ES-I3 (cell line): ENCODE data around the gene AEBP1.

Experiments
- H3K36me3 ChIP-seq: 2 replicates; pipeline ENCODE4 v1.6.1; 2013; ENCODE audit warnings: mild to moderate bottlenecking, low read length, control low read depth, moderate library complexity; ENCODE audit not compliant: insufficient read depth
- H3K4me1 ChIP-seq: 2 replicates; pipeline ENCODE4 v1.6.1; 2013; ENCODE audit warnings: mild to moderate bottlenecking, control low read depth, low read length; ENCODE audit not compliant: insufficient read depth
- H3K9ac ChIP-seq: 2 replicates; pipeline ENCODE4 v1.6.1; 2013; ENCODE audit warnings: low read depth, mild to moderate bottlenecking, low read length, moderate library complexity
- H3K9me3 ChIP-seq: 2 replicates; pipeline ENCODE4 v1.6.1; 2013; ENCODE audit warnings: mild to moderate bottlenecking, low read length, moderate library complexity; ENCODE audit not compliant: control insufficient read depth, insufficient read depth

AEBP1 gene

DNA sequence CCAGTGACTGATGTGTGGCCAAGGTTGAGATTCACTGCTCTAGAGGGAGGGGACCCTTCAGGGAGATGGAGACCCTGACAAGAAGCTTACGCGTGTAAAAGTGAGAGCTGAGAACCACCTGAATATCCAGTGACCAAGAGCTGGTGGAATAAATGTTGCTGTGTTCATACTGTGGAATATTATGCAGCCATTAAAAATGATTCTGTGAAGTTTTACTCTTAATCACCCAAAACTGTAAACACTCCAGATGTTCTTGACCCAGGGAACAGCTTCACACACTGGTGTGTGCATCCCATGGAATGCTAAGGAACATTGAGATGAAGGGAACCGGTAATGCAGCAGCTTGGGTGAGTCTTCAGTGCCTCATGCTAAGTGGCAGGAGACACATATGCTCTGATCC lies 17.5 kb upstream of the AEBP1 start:
- Histone ChIP-seq H3K9me3 (no peaks in the 10 kb centered on the region), H3K36me3 (no peaks in the 10 kb centered on the region), H3K9ac (no peak overlapping the region), H3K4me1 (peaks cover 4% of the 10 kb centered on the region; the same call in 1 of the 2 replicates)

DNA sequence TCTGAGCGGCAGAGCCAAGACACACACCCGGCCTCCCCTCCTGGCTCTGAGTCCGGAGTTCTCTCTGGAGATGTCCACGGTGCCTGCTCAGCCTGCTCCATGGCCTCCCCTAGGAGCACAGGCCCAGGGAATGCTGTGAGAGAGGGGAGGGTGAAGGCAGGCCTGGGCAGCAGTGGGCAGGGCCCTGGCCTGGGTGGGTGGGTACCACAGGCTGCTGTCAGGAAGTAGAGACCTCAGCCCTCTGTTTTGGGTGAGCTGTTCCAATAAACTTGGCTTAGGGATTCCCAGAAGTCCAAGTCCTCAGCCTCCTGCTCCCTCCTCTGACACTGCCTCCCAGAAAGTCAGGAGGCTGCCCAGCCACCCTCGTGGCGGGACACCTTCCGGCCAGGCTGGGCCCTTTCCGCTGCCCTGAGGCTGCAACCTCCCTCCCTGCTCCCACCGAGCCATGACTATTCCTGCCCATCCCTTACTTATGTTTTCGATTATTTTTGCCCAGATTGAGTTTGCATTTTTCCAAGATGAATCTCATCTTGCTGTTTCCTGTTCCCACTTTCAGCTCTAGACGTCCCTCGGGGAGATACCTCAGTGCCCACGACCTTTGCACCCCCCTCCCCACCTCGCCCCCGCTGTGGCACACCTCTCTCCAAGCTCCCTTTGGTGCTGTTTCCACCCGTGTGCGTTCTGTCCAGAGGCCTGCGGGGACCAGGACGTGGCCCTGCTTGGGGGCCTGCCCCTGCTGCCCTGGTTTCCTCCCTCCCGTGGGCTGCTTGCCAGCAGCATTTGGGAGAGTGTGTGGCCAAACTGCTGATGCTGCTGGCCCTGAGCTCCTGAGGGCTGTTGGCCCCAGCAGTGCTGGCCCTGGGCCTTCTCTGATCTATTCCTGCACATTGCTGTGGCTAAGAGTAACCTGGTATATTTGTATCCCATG lies 16.0 kb upstream of the AEBP1 start:
- no peaks in the 10 kb centered on the region for H3K36me3 ChIP-seq
- H3K4me1 ChIP-seq, result peaks cover 4% of the 10 kb centered on the region; the same call in 1 of the 2 replicates
- H3K9me3 ChIP-seq, result no peaks in the 10 kb centered on the region
- no peak overlapping the region; the same call in 1 of the 2 replicates for H3K9ac ChIP-seq

DNA sequence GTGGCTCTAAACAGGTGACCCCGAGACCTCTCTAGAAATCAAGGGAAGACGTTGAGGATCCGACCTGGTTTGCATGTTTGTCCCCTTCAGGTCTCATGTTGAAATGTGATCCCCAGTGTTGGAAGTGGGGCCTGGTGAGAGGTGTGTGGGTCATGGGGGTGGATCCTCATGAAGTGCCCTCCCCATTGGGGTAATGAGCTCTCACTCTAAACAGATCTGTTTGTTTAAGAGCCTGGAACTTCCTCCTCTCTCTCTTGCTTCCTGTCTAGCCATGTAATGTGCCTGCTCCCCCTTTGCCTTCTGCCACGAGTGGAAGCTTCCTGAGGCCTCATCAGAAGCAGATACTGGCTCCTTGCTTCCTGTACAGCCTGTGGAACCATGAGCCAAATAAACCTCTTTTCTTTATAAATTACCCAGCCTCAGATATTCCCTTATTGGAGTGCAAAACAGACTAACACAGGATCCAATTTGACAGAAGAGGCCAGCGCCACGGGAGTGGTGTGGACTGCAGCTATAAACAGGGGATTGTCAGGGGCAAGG lies 11.0 kb upstream of the AEBP1 start:
- Histone ChIP-seq H3K9me3 (no peaks in the 10 kb centered on the region), H3K4me1 (no peaks in the 10 kb centered on the region; the same call in 1 of the 2 replicates), H3K36me3 (no peaks in the 10 kb centered on the region), H3K9ac (no peak overlapping the region)

DNA sequence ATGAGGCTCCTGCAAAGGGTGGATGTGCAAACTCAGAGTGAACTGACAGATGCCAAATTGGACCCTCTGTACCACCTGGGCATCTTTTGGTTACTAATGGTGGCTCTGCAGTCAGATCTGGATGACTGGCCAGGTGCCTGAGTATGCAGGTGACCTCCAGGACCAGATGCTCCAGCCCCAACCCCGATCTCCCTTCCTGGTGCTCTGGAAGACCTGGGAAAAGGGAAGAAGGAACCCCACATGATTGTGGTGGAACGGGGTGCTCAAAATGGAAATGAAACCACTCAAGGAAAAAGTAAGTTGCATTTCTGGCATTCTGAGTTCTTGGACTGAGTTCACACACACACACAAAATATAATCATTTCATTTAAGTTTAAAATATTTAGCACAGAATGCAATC lies 9.8 kb upstream of the AEBP1 start:
- Histone ChIP-seq H3K36me3 (no peaks in the 10 kb centered on the region), H3K4me1 (no peaks in the 10 kb centered on the region), H3K9ac (no peak overlapping the region), H3K9me3 (no peaks in the 10 kb centered on the region)

DNA sequence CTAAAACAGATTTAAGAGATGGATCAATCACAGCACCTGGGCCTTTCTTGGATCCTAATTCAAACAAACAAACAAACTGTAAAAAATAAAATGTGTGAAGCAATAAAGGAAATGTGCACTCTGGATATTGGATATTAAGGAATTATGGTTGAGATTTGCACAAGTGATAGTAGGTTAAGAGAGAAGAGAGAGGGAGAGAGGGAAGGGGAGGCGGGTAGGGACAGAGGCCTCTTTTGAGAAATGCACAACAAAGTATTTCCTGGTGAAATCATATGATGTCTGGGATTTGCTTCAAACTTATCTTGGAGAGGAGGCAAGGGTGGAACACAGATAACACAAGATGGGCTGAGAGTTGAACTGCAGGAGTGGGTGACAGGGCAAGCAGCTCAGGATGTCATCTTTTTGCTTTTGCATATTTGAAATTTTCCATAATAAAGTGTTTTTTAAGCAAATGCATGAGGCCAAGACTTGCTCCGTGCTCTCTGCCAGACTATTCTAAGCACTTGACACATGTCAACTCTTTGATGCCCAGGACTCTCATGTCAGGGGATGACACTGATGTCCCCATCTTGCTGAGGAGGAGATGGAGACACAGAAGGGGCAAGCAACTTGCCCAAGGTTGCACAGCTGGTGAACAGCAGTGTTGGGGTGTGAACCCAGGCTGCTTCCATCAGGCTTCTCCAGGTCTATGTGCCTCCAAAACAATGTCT lies 9.1 kb upstream of the AEBP1 start:
- Histone ChIP-seq H3K9ac (no peak overlapping the region), H3K9me3 (no peaks in the 10 kb centered on the region), H3K36me3 (no peaks in the 10 kb centered on the region), H3K4me1 (no peaks in the 10 kb centered on the region)

DNA sequence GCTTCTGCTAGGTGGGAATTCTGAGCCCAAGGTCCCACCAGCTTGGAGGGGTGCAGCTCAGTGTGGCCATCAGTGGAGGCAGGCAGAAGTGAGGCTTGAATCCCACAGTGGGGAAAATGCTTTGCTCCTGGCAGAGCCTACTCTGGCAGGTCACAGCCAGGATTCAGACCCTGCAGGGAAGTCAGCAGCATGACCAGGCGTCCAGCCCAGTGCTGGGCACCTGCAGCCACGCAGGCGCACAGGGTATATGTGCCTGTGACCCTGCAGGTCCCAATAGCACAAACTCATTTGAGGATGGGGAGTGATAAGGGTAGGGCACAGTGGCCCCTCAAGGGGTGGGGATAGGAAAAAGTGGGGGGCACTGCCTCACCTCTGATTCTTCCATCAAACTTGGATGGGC lies 8.4 kb upstream of the AEBP1 start:
- Histone ChIP-seq H3K9me3 (no peaks in the 10 kb centered on the region), H3K9ac (no peak overlapping the region), H3K36me3 (no peaks in the 10 kb centered on the region), H3K4me1 (peaks cover 3% of the 10 kb centered on the region; the same call in 1 of the 2 replicates)

DNA sequence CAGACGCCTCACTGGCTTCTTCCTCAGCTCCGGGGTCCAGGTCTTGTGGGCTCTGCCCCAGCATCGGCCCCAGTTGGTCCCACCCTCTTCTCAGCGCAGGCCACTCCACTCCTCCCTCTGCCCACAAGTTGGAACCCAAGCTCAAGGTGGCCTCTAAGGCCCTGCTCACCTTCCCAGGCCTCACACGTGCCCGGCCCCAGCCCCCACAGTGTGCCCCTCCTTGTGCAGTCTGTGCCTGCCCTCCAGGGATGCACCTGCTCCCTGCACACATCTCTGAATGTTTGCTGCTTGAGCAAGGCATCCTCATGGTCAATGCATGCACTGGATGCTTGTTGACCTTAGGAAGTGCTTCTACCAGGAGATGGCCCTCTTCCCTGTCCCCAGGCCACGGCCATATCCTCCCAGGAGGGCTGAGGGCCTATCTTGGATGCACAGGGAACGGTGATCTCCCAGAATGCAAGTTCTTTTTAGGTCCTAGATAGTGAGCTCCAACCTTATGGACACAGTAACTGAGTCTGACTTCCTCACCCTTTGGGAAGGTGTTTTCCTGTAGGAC lies 7.7 kb upstream of the AEBP1 start:
- Histone ChIP-seq H3K9ac (no peak overlapping the region), H3K4me1 (peaks cover 6% of the 10 kb centered on the region; the same call in 1 of the 2 replicates), H3K36me3 (no peaks in the 10 kb centered on the region), H3K9me3 (no peaks in the 10 kb centered on the region)

DNA sequence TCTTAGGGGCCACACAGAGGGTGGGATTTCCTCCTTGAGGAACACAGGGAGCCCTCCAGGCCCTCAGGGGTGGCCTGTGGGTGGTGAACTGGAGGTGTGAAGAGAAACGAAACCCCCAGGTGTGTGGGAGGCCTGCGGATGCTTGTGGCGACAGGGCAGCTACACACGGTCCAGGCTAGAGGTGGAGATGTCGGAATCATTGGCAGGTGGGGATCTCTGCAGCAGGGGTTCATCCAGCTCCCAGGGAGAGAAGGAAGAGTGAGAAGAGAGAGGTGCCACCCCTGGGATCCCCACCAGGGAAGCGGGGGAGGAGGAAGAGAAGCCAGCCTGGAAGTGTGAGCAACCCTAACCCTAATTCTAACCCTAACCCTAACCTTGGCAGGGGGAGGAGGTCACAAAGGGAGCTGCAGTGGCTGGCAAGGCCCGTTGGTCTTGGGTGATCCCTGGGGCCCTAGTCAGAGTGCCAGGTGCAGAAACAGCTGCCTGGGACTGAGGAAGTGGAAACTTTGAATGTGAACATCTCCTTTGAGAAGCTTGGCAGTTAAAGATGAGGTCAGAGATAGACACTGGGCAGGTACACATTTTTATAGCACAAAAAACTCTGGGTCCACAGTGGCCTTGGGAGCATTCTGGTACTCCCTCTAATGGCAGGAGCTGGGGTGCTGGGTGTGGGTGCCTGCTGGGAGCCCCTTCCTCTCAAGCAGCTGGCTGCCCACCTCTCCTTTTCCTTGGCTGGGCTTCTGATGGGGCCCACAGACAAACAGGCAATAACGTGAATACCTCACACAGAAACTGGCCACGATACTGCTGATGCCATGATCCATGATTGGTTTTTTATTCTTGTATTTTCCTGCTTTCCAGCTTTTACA lies 6.8 kb upstream of the AEBP1 start:
- Histone ChIP-seq H3K9me3 (no peaks in the 10 kb centered on the region), H3K36me3 (no peaks in the 10 kb centered on the region), H3K4me1 (peaks cover 6% of the 10 kb centered on the region; the same call in 1 of the 2 replicates), H3K9ac (no peak overlapping the region)

DNA sequence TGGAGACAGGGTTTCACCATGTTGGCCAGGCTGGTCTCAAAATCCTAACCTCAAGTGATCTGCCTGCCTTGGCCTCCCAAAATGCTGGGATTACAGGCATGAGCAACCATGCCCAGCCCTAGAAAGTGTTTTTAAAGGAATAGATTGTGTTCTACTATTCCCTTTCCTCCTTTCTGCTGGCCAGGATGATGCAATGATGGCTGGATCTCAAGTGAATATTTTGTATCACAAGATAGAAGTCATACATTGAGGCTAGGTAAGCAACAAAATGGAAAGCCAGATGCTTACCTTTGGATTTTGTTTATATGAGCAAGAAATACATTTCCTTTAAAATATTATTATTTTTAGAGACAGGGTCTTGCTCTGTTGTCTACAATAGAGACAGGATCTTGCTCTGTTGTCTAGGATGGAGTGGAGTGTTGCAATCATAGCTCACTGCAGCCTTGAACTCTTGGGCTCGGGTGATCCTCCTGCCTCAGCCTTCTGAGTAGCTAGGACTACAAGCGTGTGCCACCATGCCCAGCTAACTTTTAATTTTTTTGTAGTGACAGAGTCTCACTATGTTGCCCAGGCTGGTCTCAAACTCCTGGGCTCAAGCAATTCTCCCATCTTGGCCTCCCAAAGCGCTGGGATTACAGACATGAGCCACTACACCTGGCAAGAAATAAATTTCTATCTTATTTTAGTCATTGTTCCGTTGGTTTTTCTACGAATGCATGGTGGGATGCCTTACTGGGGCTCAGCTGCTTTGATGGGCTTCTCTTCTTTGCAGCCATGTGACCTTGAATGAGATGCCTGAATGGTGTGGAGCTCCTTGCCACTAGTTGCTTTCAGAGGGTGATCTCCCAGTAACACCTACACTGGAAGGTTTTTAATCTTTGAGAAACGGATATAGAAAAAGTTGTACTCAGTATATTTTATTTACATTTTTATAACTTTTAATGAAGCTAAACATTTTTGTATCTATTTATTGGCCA lies 5.8 kb upstream of the AEBP1 start:
- H3K4me1 ChIP-seq, result peaks cover 6% of the 10 kb centered on the region; the same call in 1 of the 2 replicates
- H3K9ac ChIP-seq, result no peak overlapping the region

DNA sequence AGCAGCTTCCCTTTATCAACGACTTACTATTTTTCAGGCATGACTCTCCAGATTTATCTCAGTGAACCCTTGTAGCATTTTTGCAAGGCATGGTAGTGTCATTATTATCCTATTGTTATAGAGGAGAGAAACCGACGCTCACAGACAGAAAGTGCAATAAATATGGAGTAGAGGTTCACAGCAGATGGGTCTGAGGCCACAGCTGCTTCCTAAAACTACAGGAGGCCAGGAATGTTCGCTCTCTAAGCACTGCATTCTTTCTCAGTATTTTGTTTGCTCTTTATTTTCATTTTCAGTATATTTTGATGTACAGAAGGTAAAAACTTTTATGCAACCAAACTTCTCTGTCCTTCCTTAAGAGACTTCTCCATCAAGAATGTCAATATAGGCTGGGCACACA lies 4.5 kb upstream of the AEBP1 start:
- peaks cover 6% of the 10 kb centered on the region; the same call in 1 of the 2 replicates for H3K4me1 ChIP-seq
- H3K36me3 ChIP-seq, result no peaks in the 10 kb centered on the region
- no peaks in the 10 kb centered on the region for H3K9me3 ChIP-seq
- H3K9ac ChIP-seq, result no peak overlapping the region

More for the DNA sequence above, 5.8 kb upstream of the AEBP1 start:
- H3K36me3 ChIP-seq, result no peaks in the 10 kb centered on the region
- H3K9me3 ChIP-seq, result no peaks in the 10 kb centered on the region

DNA sequence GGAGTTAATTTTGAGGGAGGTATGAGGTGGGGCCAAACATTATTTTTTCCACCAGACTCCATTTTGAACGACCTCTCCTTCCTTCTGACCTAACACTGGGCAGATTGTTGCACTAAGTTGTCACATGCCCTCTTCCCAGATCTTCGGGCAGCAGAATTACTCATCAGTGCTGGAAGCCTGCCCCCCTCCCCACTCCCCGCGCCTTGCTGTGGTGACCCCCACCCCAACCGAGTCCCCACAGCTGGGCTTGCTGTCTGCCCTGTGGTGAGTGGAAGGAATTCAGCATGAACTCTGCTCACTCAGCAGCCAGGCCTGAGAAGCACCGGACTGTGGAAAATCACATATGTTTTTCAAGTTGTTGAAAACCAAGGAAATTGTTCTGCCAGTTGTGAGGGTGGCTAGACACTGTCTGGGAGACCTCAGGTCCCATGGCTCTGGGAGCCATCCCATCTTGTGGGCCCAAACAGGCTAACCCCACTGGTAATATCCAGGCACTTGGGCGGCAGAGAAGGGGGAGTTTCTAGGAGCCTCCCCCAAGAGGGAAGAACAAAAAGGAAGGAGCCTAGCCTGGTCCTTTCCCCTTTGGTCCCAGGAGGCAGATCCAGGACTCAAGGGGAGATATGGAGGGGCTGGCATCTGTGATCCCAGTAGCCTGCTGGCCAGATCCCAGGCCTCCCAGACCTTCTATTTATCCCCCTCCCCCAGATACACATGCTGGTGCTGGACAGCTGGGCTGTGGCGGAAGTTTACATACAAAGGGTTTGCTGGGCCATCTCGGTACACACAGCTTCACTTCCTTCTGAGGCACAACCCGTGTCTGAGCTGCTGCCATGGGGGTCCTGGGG lies 3.5 kb upstream of the AEBP1 start:
- Histone ChIP-seq H3K9ac (no peak overlapping the region), H3K4me1 (peaks cover 9% of the 10 kb centered on the region; the same call in 1 of the 2 replicates), H3K36me3 (no peaks in the 10 kb centered on the region), H3K9me3 (no peaks in the 10 kb centered on the region)

DNA sequence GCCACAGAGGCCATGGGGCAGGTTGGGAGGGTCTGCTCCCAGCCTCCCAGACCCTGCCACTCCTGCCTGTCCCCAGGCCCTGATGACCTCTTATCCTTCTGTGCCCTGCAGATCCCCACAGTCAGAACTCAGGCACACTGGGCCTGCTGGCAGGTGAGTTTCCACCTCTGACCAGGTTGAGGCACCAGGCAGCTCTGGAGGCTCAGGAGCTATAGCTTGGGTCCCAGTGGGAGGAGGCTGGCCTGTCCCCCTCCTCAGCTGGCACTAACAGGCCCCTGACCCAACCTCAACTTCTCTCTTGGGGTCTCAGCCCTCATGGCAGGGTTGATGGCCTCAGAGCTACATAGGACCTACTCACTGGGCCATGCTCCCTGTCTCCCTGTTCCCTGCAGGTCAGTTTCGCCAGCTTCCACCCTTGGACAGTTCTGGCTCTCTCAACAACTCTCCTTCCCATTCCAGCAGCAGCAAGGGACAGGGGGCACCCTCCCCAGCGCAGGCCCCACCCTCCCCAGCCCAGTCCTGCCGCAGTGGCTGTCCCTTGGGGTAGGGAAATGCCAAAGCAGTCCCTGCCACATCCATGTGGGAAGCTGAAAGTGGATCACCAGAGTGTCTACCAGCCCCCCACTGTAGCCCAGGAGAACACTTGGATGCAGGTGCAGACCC lies 2.7 kb upstream of the AEBP1 start:
- H3K4me1 ChIP-seq, result peaks cover 12% of the 10 kb centered on the region; the same call in 1 of the 2 replicates
- no peaks in the 10 kb centered on the region for H3K36me3 ChIP-seq
- H3K9me3 ChIP-seq, result no peaks in the 10 kb centered on the region
- H3K9ac ChIP-seq, result no peak overlapping the region
